Spleen (tissue), 11 donors: ENCODE measurements around the gene SH3BP5. TPM values are rescaled to one million over a fixed set of nuclear protein-coding genes. Genes with fewer than 3 reads are reported as not detected.

ENCODE experiments used
- DNase-seq: peaks from one replicate; pipeline ENCODE4 v3.0.0-alpha.2; 2020
- H3K27ac ChIP-seq, 8 donors: fragments of 200-600 bp; sonication (generic) in 7 of 8; 1 replicate in 4 of 8; 2 replicates in 4 of 8; pipeline versions ENCODE4 v1.5.0 to v1.8.0; 2016 to 2021; ENCODE audit warnings: inconsistent platforms in 4 of 8, mild to moderate bottlenecking in 4 of 8, moderate library complexity in 1 of 8
- H3K27me3 ChIP-seq, 7 donors: fragments of 200-600 bp; sonication (generic) in 6 of 7; replicated peaks in 1 of 7; 1 replicate in 4 of 7; 2 replicates in 3 of 7; pipeline versions ENCODE4 v1.5.0 to v1.8.0; 2016 to 2021; ENCODE audit warnings: inconsistent platforms in 3 of 7, mild to moderate bottlenecking in 1 of 7
- H3K36me3 ChIP-seq, 6 donors: fragments of 200-600 bp; sonication (generic) in 5 of 6; 1 replicate in 4 of 6; 2 replicates in 2 of 6; pipeline versions ENCODE4 v1.5.0 to v1.8.0; 2016 to 2021; ENCODE audit warnings: inconsistent platforms in 2 of 6
- H3K4me1 ChIP-seq, 6 donors: fragments of 200-600 bp; sonication (generic) in 5 of 6; 1 replicate in 3 of 6; 2 replicates in 3 of 6; pipeline versions ENCODE4 v1.5.0 to v1.8.0; 2016 to 2021; ENCODE audit warnings: inconsistent platforms in 3 of 6
- H3K4me3 ChIP-seq, 8 donors: fragments of 200-600 bp; sonication (generic) in 7 of 8; 1 replicate in 4 of 8; 2 replicates in 4 of 8; pipeline versions ENCODE4 v1.5.0 to v1.8.0; 2016 to 2021; ENCODE audit warnings: inconsistent platforms in 4 of 8, mild to moderate bottlenecking in 4 of 8, moderate library complexity in 2 of 8
- H3K9me3 ChIP-seq, 8 donors: fragments of 200-600 bp; sonication (generic) in 7 of 8; 1 replicate in 4 of 8; 2 replicates in 4 of 8; pipeline versions ENCODE4 v1.5.0 to v1.8.0; 2016 to 2021; ENCODE audit warnings: inconsistent platforms in 4 of 8
- POLR2A ChIP-seq, 3 donors: fragments of 450-650 bp; IDR thresholded peaks; one replicate each; pipeline ENCODE4 v1.5.1; 2017; ENCODE audit warnings: antibody characterized with exemption in 3 of 3, mild to moderate bottlenecking in 1 of 3
- POLR2AphosphoS5 ChIP-seq, 3 donors: sonication (generic); formaldehyde crosslinking; IDR thresholded peaks; one replicate each; pipeline ENCODE4 v1.5.1; 2017; ENCODE audit warnings: antibody characterized with exemption in 3 of 3
- WGBS, 5 donors: extraction: QIAGEN DNeasy Blood & Tissue Kit in 3 of 5; methylation state at CpG; one replicate each; pipeline versions ENCODE4 v1.1.5 to v1.1.7; 2013 to 2018; 5-methylcytosine and 5-hydroxymethylcytosine counted together
- intact Hi-C: fragments of 100-400 bp; cut with DNase I; formaldehyde crosslinking; loops from one replicate; pipeline ENCODE4 v1.15.0; 2023; ENCODE audit warnings: low total_unique reads
- polyA plus RNA-seq, 3 donors: library from polyadenylated mRNA; stranded (reverse); fragments of 200-250 nt; gene quantifications; one replicate each; pipeline ENCODE4 v1.2.1, GENCODE V29; 2013
- total RNA-seq, 7 donors: library from RNA; depleted of rRNA in 3 of 7; stranded (reverse); fragments of >200 nt in 3 of 7; fragmentation: NEBNext Ultra II Directional in 4 of 7; extraction: Animal tissue kit (Norgen Biotek cat#: 25700) in 4 of 7; gene quantifications; one replicate each; pipeline versions ENCODE4 v1.1.0 to v1.2.1, GENCODE V29; 2016 to 2021
- TF ChIP-seq, protein P1 (sequence below), 11 experiments: fragments of 200-600 bp in 7 of 11; fragments of 450-650 bp in 4 of 11; sonication (generic) in 4 of 11; IDR thresholded peaks in 8 of 11; conservative IDR thresholded peaks in 3 of 11; 1 replicate in 7 of 11; 2 replicates in 4 of 11; pipeline versions ENCODE4 v1.4.0 to v1.8.0; 2016 to 2021; ENCODE audit warnings: antibody characterized with exemption in 11 of 11, inconsistent platforms in 4 of 11, mild to moderate bottlenecking in 1 of 11
- donor health status: healthy with polysubstance abuse.
- donor health status: DM: no; HTN: no; CAD: no; lungs with moderate emphysema.
- donor health status: DM: no; HTN: no; CAD: no.
- donor health status: Bipolar disorder and iron deficiency.
- donor health status: healthy.
- donor health status: DM: no; HTN: no; CAD: no.
- donor health status: DM: yes; HTN: yes; CAD: no.

SH3BP5 gene
- total and polyA plus RNA-seq, 10 donors = 36.4 to 75.0 (median 53.7) TPM

DNA sequence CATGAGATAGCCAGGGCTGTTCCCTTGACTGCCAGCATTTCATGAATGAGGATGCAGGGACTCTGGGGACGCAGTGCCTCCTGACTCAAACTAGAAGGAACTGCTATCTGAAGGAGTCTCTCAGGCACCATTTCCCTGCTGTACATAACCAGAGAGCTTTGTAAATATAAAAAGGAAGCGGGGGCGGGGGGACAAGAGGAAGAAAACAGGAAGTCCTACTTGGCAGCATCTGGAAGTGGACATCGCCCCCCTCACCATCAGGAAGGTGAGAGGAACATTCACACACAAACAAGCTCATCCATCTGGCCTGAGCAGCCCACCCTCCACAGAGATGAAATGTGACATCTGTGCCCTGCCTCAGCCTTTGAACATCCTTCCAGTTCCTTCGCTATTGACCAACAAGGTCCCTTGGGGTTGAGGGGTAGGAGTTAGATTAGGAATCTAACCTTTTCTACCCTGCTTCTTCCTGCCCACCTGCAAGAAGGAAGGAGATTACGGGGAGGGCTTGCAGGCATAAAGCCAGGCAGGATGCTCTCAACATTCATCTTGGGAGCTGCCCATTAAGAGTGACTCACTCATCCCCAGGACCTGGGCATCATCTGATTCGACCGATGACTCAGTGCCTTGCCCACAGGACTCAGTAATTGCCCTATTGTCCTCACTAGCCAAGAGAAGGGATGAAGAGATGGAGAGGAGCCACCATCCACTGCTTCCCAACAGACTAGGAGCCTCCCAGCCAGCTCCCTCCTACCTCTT lies 31.9 kb downstream of the SH3BP5 start:
- TF ChIP-seq POLR2AphosphoS5 (IDR thresholded peaks at IDR 0.05) = peak in 1 of 3 donors; percentile 3
- TF ChIP-seq, protein P1, sequence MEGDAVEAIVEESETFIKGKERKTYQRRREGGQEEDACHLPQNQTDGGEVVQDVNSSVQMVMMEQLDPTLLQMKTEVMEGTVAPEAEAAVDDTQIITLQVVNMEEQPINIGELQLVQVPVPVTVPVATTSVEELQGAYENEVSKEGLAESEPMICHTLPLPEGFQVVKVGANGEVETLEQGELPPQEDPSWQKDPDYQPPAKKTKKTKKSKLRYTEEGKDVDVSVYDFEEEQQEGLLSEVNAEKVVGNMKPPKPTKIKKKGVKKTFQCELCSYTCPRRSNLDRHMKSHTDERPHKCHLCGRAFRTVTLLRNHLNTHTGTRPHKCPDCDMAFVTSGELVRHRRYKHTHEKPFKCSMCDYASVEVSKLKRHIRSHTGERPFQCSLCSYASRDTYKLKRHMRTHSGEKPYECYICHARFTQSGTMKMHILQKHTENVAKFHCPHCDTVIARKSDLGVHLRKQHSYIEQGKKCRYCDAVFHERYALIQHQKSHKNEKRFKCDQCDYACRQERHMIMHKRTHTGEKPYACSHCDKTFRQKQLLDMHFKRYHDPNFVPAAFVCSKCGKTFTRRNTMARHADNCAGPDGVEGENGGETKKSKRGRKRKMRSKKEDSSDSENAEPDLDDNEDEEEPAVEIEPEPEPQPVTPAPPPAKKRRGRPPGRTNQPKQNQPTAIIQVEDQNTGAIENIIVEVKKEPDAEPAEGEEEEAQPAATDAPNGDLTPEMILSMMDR (IDR thresholded peaks at IDR 0.05 in 8 of 11, conservative IDR thresholded peaks at IDR 0.05 in 3 of 11) = peak in 1 of 11 experiments; percentile 24
- TF ChIP-seq POLR2A (IDR thresholded peaks at IDR 0.05) = no peak
- 43 to 62% (median 47%) methylated on average over 5 to 8 of the region's 8 CpGs for WGBS, 5 donors
- peaks cover 18 to 62% (median 44%) of the 10 kb centered on the region in 6 donors for H3K4me1 ChIP-seq
- intact Hi-C loops = no loop called here
- peak overlapping the region in 5 of 8 donors; percentile 20 to 76 (median 53) for H3K27ac ChIP-seq
- H3K9me3 ChIP-seq = no peaks in the 10 kb centered on the region
- no peak for DNase-seq
- H3K36me3 ChIP-seq = peaks cover 0 to 50% (median 20%) of the 10 kb centered on the region in 6 donors
- H3K4me3 ChIP-seq = peak overlapping the region in 1 of 8 donors; percentile 16
- H3K27me3 ChIP-seq = no peaks in the 10 kb centered on the region

- no peak for DNase-seq
- intact Hi-C loops = no loop called here
Observed at GRCh38 chr3:15299036-15299435, 33.4 kb downstream of the SH3BP5 start.

DNA sequence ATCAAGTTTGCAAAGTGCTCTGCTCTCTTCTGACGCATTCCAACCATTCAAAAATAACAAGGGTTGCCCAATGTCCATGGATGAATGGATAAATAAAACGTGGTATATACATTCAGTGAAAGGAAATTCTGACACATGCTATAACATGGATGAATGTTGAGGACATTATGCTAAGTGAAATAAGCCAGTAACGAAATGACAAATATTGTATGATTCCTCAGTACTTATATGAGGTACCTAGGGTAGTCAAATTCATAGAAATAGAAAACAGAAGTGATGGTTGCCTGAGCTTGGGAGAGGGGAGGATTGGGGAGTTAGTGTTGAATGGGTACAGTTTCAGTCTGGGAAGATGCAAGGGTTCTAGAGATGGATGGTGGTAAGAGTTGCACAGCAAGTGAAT lies 33.9 kb downstream of the SH3BP5 start:
- peaks cover 0 to 34% (median 14%) of the 10 kb centered on the region in 6 donors for H3K36me3 ChIP-seq
- peak overlapping the region in 3 of 8 donors; percentile 27 to 93 (median 32) for H3K27ac ChIP-seq
- no peak overlapping the region for H3K4me3 ChIP-seq
- intact Hi-C loops = no loop called here
- H3K9me3 ChIP-seq = no peaks in the 10 kb centered on the region
- no peaks in the 10 kb centered on the region for H3K27me3 ChIP-seq
- 76 to 89% (median 82%) methylated on average over 3 of the region's 3 CpGs for WGBS, 5 donors
- peaks cover 14 to 73% (median 57%) of the 10 kb centered on the region in 6 donors for H3K4me1 ChIP-seq
- TF ChIP-seq POLR2AphosphoS5 (IDR thresholded peaks at IDR 0.05) = no peak
- no peak for TF ChIP-seq POLR2A (IDR thresholded peaks at IDR 0.05)
- TF ChIP-seq, protein P1 (IDR thresholded peaks at IDR 0.05 in 8 of 11, conservative IDR thresholded peaks at IDR 0.05 in 3 of 11) = no peak
- DNase-seq = no peak

More at GRCh38 chr3:15299036-15299435, 33.4 kb downstream of the SH3BP5 start:
- peaks cover 0 to 40% (median 18%) of the 10 kb centered on the region in 6 donors for H3K36me3 ChIP-seq
- H3K27me3 ChIP-seq = no peaks in the 10 kb centered on the region
- H3K27ac ChIP-seq = peak overlapping the region in 3 of 8 donors; percentile 26 to 44 (median 27)
- TF ChIP-seq, protein P1 (IDR thresholded peaks at IDR 0.05 in 8 of 11, conservative IDR thresholded peaks at IDR 0.05 in 3 of 11) = no peak
- no peak for TF ChIP-seq POLR2A (IDR thresholded peaks at IDR 0.05)
- no peak for TF ChIP-seq POLR2AphosphoS5 (IDR thresholded peaks at IDR 0.05)
- H3K4me3 ChIP-seq = no peak overlapping the region
- H3K4me1 ChIP-seq = peaks cover 16 to 67% (median 52%) of the 10 kb centered on the region in 6 donors
- WGBS, 5 donors = 73 to 83% (median 81%) methylated on average over 3 of the region's 3 CpGs
- H3K9me3 ChIP-seq = no peaks in the 10 kb centered on the region
